ENCODE results near the gene TSPEAR. TPM values are rescaled to one million over a fixed set of nuclear protein-coding genes. Genes with fewer than 3 reads are reported as not detected.

TSPEAR gene
- total RNA-seq, 1 donor from 2014 or later = not detected

GRCh38 chr21:44471341-44471740 lies 240.0 kb downstream of the TSPEAR start:
- no peak overlapping the region for H3K4me3 Mint-ChIP-seq (ENCODE audit: low read depth)
- no peak for TF ChIP-seq CTCF (IDR thresholded peaks at IDR 0.05; ENCODE audit: unreplicated experiment)
- no peaks in the 10 kb centered on the region for H3K4me1 Mint-ChIP-seq (ENCODE audit: low read depth)
- no peaks in the 10 kb centered on the region for H3K9me3 Mint-ChIP-seq (ENCODE audit: low read depth)
- no peaks in the 10 kb centered on the region for H3K27me3 Mint-ChIP-seq
- DNase-seq (ENCODE audit: low spot score, unreplicated experiment) = no peak
- no peaks in the 10 kb centered on the region for H3K36me3 Mint-ChIP-seq (ENCODE audit: insufficient read depth)
- H3K27ac Mint-ChIP-seq = no peak overlapping the region

- H3K9me3 Mint-ChIP-seq (ENCODE audit: low read depth) = no peaks in the 10 kb centered on the region
- TF ChIP-seq CTCF (IDR thresholded peaks at IDR 0.05; ENCODE audit: unreplicated experiment) = no peak
- DNase-seq (ENCODE audit: low spot score, unreplicated experiment) = no peak
- no peak overlapping the region for H3K27ac Mint-ChIP-seq
- H3K27me3 Mint-ChIP-seq = no peaks in the 10 kb centered on the region
- H3K4me3 Mint-ChIP-seq (ENCODE audit: low read depth) = no peak overlapping the region
- H3K4me1 Mint-ChIP-seq (ENCODE audit: low read depth) = no peaks in the 10 kb centered on the region
- no peaks in the 10 kb centered on the region for H3K36me3 Mint-ChIP-seq (ENCODE audit: insufficient read depth)
These were observed 243.5 kb downstream of the TSPEAR start for GRCh38 chr21:44467859-44468195.

GRCh38 chr21:44466996-44467858 lies 244.1 kb downstream of the TSPEAR start:
- Mint-ChIP-seq H3K4me1 (ENCODE audit: low read depth) (no peaks in the 10 kb centered on the region), H3K9me3 (ENCODE audit: low read depth) (no peaks in the 10 kb centered on the region)

GRCh38 chr21:44466351-44466954 lies 244.9 kb downstream of the TSPEAR start:
- Mint-ChIP-seq H3K4me3 (ENCODE audit: low read depth) (no peak overlapping the region), H3K27ac (no peak overlapping the region), H3K9me3 (ENCODE audit: low read depth) (no peaks in the 10 kb centered on the region), H3K27me3 (no peaks in the 10 kb centered on the region), H3K36me3 (ENCODE audit: insufficient read depth) (no peaks in the 10 kb centered on the region), H3K4me1 (ENCODE audit: low read depth) (no peaks in the 10 kb centered on the region)
- TF ChIP-seq CTCF (IDR thresholded peaks at IDR 0.05; ENCODE audit: unreplicated experiment) = no peak
- DNase-seq (ENCODE audit: low spot score, unreplicated experiment) = no peak

More at GRCh38 chr21:44466996-44467858, 244.1 kb downstream of the TSPEAR start:
- Mint-ChIP-seq H3K4me3 (ENCODE audit: low read depth) (no peak overlapping the region), H3K27ac (no peak overlapping the region), H3K36me3 (ENCODE audit: insufficient read depth) (no peaks in the 10 kb centered on the region), H3K27me3 (no peaks in the 10 kb centered on the region)
- DNase-seq (ENCODE audit: low spot score, unreplicated experiment) = no peak
- no peak for TF ChIP-seq CTCF (IDR thresholded peaks at IDR 0.05; ENCODE audit: unreplicated experiment)

GRCh38 chr21:44464351-44464750 lies 247.0 kb downstream of the TSPEAR start:
- no peak for TF ChIP-seq CTCF (IDR thresholded peaks at IDR 0.05; ENCODE audit: unreplicated experiment)
- Mint-ChIP-seq H3K27me3 (no peaks in the 10 kb centered on the region), H3K9me3 (ENCODE audit: low read depth) (no peaks in the 10 kb centered on the region), H3K36me3 (ENCODE audit: insufficient read depth) (no peaks in the 10 kb centered on the region), H3K4me1 (ENCODE audit: low read depth) (no peaks in the 10 kb centered on the region), H3K27ac (no peak overlapping the region), H3K4me3 (ENCODE audit: low read depth) (no peak overlapping the region)
- no peak for DNase-seq (ENCODE audit: low spot score, unreplicated experiment)
